GM21737 (cell line): ENCODE results near the gene LPGAT1.
"Not testable (repeated sequence)": the region's sequence is repeated elsewhere in the genome, so short reads cannot be mapped to it uniquely, and the experiment has no call there.

Experiments
- ATAC-seq: cut with Tn5 transposase; IDR thresholded peaks from one replicate; pipeline ENCODE4 v1.9.1; 2021; ENCODE audit warnings: mild to moderate bottlenecking, moderate library complexity; ENCODE audit not compliant: unreplicated experiment

LPGAT1 gene

DNA sequence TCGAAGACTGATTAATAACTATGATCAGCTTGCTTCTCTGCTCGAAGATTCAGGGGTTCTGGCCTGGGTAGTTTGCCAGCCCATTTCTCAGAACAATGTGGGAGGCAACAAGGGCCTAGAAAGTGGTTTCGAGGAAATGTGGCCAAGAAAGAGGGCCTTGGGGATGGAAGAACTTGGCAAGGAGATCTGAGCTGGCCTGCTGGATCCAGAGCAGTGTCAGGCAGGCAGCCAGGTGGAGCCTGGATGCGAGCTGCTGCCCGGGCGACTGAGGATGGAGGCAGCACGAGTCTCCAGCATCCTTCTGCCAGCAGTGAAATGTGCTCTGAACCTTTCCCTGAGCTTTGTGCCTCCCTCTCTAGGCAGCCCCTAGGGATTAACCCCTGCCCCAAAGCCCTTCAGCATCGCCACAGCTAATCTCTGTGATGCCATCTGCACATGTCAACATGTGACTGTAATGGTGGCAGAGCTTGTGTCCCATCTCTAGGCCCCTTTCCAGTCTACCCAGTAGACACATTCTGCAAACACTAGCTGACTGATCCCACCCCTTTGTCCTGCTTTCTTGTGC, 94.1 kb downstream of the LPGAT1 start:
- ATAC-seq: no peak

- no peak for ATAC-seq
These were observed 95.1 kb downstream of the LPGAT1 start for GRCh38 chr1:211735208-211736170.

GRCh38 chr1:211734791-211735190, 95.8 kb downstream of the LPGAT1 start:
- ATAC-seq: no peak

GRCh38 chr1:211734359-211734758, 96.2 kb downstream of the LPGAT1 start:
- no peak for ATAC-seq

- ATAC-seq: no peak
These were observed 98.1 kb downstream of the LPGAT1 start for GRCh38 chr1:211732293-211732980.

DNA sequence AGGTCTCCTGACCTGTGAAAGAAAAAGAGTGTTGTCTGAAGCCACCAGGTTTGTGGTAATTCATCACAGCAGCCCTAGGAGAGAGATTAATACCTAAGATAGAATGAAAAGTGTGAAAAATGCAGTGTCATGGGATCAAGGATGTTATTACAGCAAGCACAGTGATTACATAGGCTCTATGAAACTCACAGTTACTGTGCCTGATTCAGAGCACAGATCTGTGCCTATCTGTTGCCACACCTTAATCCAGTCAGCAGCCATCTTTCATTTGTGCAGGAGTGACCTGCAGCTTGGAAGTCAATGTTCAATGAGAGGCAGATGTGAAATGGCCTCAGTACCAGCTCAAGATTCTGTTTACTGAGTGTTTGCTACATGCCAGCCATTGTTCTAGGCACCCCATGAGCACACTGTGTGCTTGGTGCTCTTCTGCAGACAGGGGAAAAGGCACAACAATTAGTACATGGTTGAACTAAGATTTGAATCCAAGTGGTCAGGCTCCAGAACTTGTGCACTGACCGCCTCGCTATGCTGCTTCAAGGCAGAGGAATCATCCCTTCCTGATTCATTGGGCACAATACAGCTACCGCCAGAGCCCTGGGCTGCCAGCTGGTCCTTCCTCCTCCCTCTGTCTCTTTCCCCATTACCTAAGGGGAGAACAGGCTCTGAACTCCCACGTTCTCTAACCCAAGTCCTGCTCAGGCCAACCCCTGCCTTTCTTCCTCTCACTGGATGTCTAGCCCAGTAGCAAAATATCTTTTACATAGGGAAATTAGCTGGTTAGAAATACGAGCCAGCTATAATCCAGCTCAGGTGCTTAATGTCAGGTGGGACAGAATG, 98.9 kb downstream of the LPGAT1 start:
- ATAC-seq: no peak

DNA sequence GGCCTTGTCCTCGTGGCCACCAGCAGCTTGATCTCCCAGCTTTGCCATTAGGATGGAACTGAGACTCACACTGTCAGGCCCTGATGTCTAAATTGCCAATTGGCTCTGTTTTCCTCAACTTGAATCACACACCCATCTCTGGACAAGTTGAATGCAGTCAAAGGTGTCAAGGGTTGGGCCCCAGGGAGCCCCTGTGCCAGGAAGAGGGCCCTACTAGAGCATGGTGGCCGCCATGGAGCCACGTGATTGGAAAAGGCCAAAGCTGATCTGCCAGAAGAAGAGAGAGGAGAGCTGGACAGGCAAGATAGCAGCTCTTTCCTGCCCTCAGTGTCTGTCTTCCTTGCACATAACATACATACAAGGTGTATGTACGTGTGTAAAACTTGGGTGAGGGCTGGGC, 100.2 kb downstream of the LPGAT1 start:
- ATAC-seq: no peak

- ATAC-seq: no peak
These were observed 101.3 kb downstream of the LPGAT1 start for GRCh38 chr1:211729238-211729637.

GRCh38 chr1:211726467-211726995, 104.0 kb downstream of the LPGAT1 start:
- no peak for ATAC-seq

GRCh38 chr1:211724687-211725196, 105.8 kb downstream of the LPGAT1 start:
- no peak for ATAC-seq

- no peak for ATAC-seq
These were observed 107.3 kb downstream of the LPGAT1 start for GRCh38 chr1:211723273-211723672.

DNA sequence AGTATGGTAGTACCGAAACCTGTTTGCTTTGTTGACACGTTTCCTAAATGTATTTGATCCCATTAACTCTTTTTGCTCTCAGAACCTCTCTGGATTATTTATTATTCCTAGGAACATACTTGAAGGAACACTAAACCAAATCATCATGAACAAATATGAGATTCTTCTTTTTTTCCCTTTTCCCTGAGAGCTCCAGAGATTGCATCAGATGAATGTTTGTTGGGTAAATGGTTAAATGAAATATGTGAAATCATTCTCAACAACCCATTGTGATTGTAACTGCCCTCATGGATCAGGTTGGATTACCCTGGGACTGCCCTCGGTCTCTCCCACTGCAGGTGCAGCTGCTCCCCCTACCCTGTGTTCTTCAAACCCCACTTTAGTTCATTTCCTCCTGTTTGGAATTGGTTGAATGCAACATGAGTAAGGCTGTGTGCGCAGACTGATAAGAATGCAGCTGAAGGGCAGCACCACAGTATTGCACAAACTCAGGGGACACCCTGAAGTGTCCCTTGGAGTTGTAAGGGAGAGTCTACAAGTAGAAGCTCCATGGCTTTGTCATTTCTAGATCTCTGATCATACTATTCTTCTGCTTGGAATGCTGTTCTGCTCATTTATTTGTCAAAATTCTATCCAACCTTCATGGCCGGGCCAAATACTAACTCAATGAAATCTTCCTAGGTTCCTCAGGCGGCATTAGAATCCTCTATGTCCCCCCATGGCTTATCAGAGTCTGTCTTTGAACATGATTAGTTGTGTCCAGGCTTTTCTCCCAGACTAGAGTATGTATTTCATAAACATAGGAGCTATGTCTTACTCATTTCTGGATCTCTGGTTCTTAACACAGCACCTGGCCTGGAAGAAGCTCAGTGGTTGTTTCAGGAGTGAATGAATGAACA, 108.0 kb downstream of the LPGAT1 start:
- no peak for ATAC-seq

DNA sequence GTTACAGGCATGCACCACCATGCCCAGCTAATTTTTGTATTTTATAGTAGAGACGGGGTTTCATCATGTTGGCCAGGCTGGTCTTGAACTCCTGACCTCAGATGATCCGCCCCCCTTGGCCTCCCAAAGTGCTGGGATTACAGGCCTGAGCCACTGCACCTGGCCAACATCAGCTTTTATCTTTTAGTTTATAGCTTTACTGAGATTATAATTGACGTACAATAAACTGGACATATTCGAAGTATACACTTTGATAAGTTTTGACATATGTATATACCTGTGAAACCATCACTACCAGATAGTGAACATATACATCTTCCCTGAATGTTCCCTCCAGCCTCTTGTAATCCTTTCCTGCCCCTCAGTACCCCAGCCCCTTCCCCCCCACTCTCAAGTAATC, 114.0 kb downstream of the LPGAT1 start:
- not testable (repeated sequence) for ATAC-seq

DNA sequence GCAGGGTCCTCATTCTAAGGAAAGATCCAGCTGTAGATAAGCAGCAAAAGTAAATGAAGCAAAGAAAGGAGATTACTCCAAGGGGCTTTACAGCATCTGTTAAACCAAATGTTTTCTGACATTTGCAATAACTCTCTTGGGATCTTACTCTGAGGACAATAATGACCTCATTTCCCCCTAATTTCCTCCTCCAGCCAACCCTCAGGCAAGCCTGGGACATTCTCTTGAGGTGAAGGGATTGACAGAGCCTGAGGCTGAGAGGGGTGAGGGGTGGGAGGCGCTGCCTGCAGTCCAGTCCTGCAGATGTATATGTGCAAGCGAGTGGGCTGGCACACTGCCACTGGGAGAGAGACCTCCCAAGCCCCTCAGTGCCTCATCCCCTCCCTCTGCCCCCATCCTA, 114.6 kb downstream of the LPGAT1 start:
- no peak for ATAC-seq

- no peak for ATAC-seq
These were observed 116.4 kb downstream of the LPGAT1 start for GRCh38 chr1:211714154-211714553.

DNA sequence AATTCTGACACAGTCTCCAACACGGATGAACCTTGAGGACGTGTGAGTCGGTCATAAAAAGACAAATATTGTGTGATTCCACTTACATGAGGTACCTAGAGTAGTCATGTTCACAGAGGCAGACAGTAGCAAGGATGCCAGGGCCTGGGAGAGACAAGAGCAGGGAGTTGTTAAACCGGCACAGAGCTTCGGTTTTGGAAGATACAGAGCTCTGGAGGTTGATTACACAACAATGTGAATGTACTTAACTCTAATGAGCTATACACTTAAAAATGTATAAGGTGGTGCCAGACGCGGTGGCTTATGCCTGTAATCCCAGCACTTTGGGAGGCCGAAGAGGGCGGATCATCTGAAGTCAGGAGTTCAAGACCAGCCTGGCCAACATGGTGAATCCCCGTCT, 117.3 kb downstream of the LPGAT1 start:
- no peak for ATAC-seq

DNA sequence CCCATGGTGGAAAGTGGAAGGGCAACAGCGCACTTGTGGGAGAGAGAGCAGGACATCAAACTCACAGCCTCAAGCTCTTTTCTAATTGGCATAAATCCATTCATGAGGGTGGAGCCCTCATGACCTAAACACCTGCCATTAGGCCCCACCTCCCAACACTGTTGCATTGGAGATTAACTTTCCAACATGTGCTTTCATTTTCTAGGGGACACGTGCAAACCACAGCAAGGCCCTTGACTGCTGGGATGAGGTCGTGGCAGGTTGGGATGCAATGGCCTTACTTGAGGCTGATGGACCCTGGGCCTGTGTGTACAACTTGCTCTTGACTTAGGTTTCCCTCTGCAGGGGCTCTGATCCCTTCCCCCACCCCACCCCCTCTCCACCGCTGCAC, 119.3 kb downstream of the LPGAT1 start:
- no peak for ATAC-seq

DNA sequence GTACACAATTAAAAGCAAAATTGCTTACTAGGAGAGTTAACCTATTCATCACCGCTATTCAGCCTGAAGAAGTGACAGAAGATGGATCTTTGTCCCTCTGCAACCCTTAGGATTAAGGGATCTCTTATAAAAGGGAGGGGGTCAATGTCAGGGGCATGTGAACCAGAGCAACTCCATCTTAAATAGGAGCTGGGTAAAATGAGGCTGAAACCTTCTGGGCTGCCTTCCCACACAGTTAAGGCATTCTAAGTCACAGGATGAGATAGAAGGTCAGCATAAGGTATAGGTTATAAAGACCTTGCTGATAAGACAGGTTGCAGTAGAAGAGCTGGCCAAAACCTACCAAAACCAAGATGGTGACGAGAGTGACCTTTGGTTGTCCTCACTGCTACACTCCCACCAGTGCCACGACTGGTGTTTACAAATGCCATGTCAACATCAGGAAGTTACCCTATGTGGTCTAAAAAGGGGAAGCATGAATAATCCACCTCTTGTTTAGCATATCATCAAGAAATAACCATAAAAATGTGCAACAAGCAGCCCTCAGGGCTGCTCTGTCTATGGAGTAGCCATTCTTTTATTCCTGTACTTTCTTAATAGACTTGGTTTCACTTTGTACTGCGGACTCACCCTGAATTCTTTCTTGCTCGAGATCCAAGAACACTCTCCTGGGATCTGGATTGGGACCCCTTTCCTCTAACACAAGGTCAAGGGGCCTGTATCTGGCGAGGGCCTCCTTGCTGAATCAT, 119.8 kb downstream of the LPGAT1 start:
- ATAC-seq: no peak

DNA sequence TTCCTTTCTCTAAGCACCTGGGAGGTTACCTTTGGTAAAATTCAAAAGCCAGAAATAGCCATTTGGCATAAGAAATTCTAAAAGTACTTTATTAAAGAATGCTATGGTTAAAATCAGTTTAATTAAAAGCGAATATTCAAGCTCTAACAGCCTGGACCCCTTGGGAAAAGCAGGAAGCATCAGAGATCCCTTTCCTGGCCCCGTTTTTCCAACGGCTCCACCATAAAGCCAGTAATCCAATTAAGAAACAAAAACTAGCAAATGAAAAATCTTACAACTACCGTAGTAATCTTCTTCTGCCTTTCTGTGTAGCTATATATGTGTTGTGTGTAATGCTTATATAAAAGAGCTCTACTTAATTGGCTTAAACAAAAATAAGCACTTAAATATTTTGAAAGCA, 121.6 kb downstream of the LPGAT1 start:
- no peak for ATAC-seq
